NCI-H774 (cell line): ENCODE data around the gene NME3.

Source experiments
- DNase-seq: peaks from one replicate; lab custom pipeline; 2025; lab: John Stamatoyannopoulos, UW

NME3 gene

GRCh38 chr16:1768767-1769401, 2.5 kb downstream of the NME3 start:
- no peak for DNase-seq

- DNase-seq: no peak
These were observed 3.1 kb downstream of the NME3 start for GRCh38 chr16:1768061-1768766.

DNA sequence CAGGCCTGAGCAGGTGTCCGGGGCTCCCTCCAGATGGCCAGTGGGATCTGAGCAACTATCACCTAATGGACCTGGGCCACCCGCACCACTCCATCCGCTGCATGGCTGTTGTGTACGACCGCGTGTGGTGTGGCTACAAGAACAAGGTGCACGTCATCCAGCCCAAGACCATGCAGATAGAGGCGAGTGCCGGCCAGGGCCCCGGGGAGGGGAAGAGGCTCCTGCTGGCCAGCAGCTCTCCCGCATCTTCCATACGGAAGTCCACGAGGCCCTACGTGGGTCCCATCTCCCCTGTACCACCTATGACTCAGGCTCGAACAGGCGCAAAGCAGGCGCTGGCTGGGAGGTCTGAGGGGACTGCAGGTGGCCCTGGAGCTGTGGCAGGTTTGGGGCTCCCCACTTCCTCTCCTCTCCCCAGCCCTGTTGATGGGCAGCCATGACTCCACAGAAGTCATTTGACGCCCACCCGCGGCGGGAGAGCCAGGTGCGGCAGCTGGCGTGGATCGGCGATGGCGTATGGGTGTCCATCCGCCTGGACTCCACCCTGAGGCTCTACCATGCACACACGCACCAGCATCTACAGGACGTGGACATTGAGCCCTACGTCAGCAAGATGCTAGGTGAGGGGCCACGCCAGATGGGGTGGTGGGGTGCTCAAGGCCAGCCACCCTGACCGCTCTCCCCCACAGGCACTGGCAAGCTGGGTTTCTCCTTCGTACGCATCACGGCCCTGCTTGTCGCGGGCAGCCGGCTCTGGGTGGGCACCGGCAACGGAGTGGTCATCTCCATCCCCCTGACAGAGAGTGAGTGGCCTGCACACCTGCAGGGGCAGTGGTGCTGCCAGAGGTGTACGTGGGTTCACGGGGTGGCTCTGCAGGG, 4.0 kb downstream of the NME3 start:
- DNase-seq: no peak

DNA sequence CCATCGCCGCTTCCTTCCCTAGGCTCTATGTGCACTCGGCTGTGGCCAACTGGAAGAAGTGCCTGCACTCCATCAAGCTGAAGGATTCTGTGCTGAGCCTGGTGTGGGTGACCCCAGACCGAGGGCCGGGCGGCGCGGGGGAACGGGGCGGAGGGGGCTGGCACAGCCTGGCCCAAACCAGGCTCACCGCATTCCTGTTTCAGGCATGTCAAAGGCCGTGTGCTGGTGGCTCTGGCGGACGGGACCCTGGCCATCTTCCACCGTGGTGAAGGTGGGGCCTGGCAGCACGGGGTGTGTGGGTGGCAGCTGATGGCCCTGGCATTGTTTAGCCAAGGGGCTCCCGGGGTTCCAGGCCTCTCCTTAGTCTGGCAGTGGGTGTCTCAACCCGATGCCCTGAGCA, 4.6 kb downstream of the NME3 start:
- no peak for DNase-seq

GRCh38 chr16:1766231-1766630, 5.1 kb downstream of the NME3 start:
- no peak for DNase-seq

DNA sequence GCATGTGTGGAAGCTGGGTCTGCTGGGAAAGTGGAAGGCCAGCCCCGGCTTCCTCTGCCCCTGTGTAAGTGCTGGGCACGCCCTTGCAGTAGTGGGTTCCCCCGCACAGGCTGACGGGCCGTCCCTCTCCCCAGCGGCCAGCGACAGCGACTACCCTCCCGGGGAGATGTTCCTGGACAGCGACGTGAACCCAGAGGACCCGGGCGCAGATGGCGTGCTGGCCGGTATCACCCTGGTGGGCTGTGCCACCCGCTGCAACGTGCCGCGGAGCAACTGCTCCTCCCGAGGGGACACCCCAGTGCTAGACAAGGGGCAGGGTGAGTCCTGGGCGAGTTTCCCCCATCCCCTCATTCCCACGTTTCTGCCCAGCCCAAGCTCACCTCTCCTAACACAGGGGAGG, 5.5 kb downstream of the NME3 start:
- no peak for DNase-seq

GRCh38 chr16:1764971-1765370, 6.4 kb downstream of the NME3 start:
- DNase-seq: no peak

DNA sequence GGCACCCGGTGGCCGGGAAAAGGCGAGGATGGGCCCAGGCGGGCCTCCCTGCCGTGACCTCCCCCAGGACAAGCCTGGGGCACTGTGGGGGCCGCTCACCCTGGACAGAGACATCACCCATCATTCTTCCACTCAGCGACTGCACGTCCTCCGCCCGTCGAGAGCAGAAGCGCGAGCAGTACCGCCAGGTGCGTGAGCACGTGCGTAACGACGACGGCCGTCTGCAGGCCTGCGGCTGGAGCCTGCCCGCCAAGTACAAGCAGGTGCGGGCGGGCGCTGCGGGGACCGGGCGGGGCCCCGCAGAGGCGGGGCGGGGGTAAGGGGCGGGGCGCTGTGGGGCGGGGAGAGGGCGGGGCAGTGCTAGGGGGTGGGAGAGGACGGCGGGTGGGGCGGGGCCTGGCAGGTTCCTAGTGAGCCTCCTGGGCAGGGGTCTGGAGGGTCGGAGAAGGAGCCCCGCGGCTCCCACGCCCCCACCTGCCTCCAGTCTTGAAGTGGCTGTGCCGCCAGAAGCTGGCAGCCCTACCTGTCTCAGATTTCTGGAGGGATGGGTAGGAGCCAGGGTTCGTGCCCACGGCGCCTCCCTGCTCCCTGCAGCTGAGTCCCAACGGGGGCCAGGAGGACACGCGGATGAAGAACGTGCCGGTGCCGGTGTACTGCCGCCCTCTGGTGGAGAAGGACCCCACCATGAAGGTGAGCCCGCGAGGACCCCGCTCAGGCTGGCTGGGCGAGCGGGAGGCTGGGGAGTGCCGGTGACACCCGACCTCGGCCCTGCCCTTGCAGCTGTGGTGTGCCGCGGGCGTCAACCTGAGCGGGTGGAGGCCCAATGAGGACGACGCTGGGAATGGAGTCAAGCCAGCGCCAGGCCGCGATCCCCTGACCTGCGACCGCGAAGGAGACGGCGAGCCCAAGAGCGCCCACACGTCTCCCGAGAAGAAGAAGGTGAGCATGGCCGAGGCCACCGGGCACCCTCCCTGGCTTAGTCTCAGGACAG, 7.5 kb downstream of the NME3 start:
- DNase-seq: no peak

DNA sequence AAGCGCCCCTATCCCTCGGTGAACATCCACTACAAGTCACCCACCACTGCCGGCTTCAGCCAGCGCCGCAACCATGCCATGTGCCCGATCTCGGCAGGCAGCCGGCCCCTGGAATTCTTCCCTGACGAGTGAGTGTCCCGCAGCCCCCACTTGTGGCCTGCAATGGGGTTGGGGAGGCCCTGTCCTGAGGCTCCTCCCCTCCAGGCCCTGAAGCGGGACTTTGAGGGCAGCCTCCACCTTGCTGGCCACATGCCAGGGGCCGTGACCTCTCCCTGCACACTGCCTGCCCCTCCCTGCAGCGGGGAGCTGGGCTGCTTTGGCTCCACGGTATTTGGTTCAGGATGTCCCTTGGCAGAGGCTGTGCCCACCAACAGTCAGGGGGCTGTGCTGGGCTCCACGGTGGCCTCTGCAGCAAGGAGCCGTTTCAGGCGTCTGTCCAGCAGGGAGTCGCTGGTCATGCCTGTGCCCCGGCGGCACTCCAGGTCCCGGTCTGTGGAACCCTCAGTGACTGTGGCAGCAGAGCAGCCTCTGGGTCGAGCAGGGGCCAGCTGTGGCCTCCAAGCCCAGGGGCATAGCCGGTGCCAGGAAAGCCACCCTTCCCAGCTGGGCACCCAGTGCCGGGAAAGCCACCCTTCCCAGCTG, 8.3 kb downstream of the NME3 start:
- no peak for DNase-seq

GRCh38 chr16:1762196-1762878, 9.0 kb downstream of the NME3 start:
- no peak for DNase-seq

- no peak for DNase-seq
These were observed 9.6 kb downstream of the NME3 start for GRCh38 chr16:1761751-1762150.

DNA sequence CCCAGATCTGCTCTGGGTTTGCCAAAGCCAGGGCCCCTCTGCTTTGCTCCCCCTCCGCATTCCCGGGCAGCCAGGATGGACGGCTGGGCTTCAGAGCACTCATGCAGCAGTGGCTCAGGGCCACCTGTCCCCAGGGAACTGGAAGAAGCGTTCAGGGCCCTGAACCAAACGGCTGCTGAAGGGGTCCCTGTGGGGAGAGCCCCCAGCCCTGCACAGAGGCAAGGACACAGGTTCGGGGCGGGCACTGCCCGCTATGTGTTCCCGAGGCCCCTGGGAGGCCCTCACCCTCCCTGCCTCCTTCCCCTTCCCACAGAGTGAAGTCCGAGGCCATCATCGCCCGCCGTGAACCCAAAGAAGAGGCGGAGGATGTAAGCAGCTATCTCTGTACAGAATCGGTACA, 10.4 kb downstream of the NME3 start:
- no peak for DNase-seq

- DNase-seq: no peak
These were observed 11.8 kb downstream of the NME3 start for GRCh38 chr16:1759511-1759910.

- no peak for DNase-seq
These were observed 12.4 kb downstream of the NME3 start for GRCh38 chr16:1758923-1759322.

DNA sequence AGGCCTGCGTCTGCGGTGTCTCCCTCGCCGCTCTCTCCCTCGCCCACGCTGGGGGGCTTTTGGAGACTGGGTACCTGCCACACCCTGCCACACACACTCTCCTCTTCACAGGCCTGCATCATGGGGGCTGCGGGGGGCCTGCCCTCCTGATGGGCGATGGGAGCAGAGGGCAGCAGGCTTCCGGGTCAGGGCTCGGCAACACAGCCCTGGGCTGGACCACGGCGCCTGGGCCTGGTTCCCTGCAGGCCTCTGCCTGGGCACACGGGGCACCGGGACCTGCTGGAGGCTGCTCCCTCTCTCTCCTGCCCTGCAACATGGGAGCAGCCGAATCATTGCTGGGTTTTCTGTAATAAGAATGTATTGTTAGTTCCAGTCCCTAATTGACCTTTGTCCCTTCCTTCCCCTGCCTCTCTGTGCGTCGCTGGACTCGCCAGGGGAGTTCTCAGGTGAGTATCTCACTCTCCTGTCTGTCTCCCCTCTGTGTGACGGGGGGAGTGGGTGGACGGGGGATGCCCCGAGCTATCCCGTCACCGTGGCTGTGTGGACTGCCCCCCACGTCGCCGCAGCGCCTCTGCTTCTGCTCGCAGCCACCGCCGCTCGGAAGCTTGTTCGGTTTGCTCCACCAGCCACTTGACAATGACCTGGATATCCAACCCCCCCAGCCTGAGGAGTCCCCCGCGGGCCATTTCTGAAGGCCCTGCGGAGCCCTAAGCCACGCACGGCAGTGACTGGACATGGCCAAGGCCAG, 13.5 kb downstream of the NME3 start:
- no peak for DNase-seq

- DNase-seq: no peak
These were observed 17.1 kb downstream of the NME3 start for GRCh38 chr16:1754204-1754603.

DNA sequence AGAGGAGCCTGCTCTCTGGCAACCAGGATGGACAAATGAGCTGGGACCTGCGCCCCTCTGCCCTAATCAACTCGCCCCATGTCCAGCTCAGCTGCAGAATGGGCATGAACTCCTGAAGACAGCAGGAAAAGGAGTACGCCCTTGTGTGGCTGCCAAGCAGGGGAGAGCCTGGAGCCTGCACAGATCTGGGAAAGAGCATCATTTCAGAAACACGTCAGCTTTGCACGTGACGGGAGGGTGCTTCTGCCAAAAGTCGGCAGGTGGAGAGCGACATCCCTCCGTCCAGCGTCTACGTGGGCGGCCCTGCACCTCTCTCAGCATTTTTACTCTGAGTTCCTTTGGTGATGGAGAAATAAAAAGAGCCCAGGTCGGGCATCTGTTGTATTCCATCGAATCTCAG, 18.5 kb downstream of the NME3 start:
- no peak for DNase-seq

GRCh38 chr16:1751946-1752345, 19.4 kb downstream of the NME3 start:
- DNase-seq: no peak

DNA sequence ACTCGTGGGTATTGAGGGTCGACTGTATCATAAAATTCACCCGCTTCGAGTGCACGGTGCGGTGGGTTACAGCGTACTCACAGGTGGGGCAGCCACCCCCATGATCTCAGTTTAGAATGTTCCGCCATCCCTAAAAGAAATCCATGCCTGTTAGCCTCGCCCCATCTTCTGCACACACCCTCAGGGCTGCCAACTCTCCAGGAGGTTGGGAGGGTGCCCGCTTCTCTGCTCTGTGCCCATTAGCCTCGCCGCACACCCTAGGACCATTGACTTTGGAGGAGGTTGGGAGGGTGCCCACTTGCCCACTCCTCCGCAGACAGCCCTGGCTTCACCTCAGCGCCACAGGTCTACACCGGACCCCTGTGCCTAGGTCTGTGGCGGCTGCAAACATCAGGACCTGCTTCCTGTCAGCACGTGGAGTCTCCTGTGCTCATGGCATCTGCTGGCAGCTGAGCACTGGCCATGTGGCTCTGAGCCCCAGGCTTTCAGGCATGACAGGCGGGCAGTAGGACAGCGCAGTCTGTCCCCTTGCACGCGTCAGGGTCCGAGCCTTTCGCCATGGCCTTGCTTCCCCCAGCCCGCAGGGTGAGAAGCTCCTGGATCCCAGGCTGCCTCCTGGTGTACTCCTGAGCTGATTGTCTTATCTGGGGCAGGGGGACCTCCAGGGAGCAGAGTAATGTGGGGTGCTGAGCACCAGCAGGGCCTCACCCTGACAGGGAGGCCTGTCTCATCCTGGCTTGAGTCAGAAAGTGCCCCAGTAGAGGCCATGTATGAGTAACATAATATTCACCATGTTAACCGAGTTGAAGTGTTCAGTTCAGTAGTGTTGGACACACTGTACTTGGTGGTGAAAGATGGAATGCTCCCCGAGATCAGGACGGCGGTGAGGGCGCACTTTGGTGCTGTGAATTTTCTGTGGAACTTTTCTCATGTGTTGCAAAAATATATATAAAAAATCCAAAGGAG, 21.9 kb downstream of the NME3 start:
- no peak for DNase-seq
